Esophagus squamous epithelium (tissue), 4 donors: ENCODE data around the gene TECR.

ENCODE experiments used
- POLR2A ChIP-seq, 4 donors: fragments of 450-650 bp; IDR thresholded peaks; one replicate each; pipeline ENCODE4 v1.6.1; 2017; ENCODE audit warnings: antibody characterized with exemption in 4 of 4, mild to moderate bottlenecking in 4 of 4, moderate library complexity in 3 of 4
- TF ChIP-seq, protein P1 (sequence below), 6 experiments: fragments of 450-650 bp in 4 of 6; fragments of 200-600 bp in 2 of 6; sonication (generic) in 2 of 6; IDR thresholded peaks; one replicate each; pipeline ENCODE4 v1.5.1; 2016 to 2019; ENCODE audit warnings: antibody characterized with exemption in 6 of 6, mild to moderate bottlenecking in 4 of 6, moderate library complexity in 4 of 6

DNA sequence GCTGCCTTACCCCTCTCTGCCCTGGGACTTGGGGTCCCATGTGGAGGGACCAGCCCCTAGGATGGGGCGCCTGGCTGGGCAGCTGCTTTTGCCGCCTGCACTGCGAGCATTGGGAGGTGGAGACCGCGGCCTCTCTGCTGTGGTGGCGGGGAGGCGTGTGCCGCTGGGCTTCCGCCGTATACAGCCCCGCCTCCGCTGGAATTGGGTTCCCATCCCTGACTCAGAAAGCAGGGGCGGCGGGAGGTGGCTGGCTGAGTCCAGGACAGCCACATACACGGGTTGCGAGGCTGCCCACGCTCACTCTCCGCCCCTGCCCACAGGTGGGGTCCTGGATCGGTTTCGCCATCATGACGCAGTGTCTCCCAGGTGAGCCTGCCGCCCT is 35.9 kb downstream of the TECR start:
- TF ChIP-seq, protein P1, sequence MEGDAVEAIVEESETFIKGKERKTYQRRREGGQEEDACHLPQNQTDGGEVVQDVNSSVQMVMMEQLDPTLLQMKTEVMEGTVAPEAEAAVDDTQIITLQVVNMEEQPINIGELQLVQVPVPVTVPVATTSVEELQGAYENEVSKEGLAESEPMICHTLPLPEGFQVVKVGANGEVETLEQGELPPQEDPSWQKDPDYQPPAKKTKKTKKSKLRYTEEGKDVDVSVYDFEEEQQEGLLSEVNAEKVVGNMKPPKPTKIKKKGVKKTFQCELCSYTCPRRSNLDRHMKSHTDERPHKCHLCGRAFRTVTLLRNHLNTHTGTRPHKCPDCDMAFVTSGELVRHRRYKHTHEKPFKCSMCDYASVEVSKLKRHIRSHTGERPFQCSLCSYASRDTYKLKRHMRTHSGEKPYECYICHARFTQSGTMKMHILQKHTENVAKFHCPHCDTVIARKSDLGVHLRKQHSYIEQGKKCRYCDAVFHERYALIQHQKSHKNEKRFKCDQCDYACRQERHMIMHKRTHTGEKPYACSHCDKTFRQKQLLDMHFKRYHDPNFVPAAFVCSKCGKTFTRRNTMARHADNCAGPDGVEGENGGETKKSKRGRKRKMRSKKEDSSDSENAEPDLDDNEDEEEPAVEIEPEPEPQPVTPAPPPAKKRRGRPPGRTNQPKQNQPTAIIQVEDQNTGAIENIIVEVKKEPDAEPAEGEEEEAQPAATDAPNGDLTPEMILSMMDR (IDR thresholded peaks at IDR 0.05) = no peak
- no peak for TF ChIP-seq POLR2A (IDR thresholded peaks at IDR 0.05)
